MM.1S (cell line): ENCODE results near the gene MACROD2.

Experiments
- DNase-seq: peaks from one replicate; pipeline ENCODE4 v3.0.0-alpha.2; 2015
- H2AFZ ChIP-seq: fragments of 300-600 bp; sonication (generic); 2 replicates; pipeline ENCODE4 v1.6.0; 2016; ENCODE audit warnings: antibody characterized with exemption, low read length
- H3F3A ChIP-seq: fragments of 300-600 bp; sonication (generic); 2 replicates; pipeline ENCODE4 v1.6.1; 2016; ENCODE audit warnings: mild to moderate bottlenecking, antibody characterized with exemption, low read length, moderate library complexity, mixed read lengths; ENCODE audit not compliant: insufficient read depth
- H3K27ac ChIP-seq: fragments of 300-600 bp; sonication (generic); 2 replicates; pipeline ENCODE4 v1.5.1; 2016; ENCODE audit warnings: mild to moderate bottlenecking, low read length
- H3K27me3 ChIP-seq: fragments of 300-600 bp; sonication (generic); replicated peaks from 2 replicates; pipeline ENCODE4 v1.6.0; 2016; ENCODE audit warnings: low read length; ENCODE audit not compliant: insufficient read depth
- H3K36me3 ChIP-seq: fragments of 300-600 bp; sonication (generic); replicated peaks from 2 replicates; pipeline ENCODE4 v1.6.1; 2016; ENCODE audit warnings: mild to moderate bottlenecking, low read length, mixed read lengths; ENCODE audit not compliant: insufficient read depth
- H3K4me1 ChIP-seq: fragments of 300-600 bp; sonication (generic); 2 replicates; pipeline ENCODE4 v1.6.1; 2016; ENCODE audit warnings: low read length, mixed read lengths
- H3K4me2 ChIP-seq: fragments of 300-600 bp; sonication (generic); 2 replicates; pipeline ENCODE4 v1.6.0; 2016; ENCODE audit warnings: low read depth, low read length
- H3K4me3 ChIP-seq: fragments of 300-600 bp; sonication (generic); 2 replicates; pipeline ENCODE4 v1.5.1; 2016; ENCODE audit warnings: low read length, mixed read lengths
- H3K79me2 ChIP-seq: fragments of 300-600 bp; sonication (generic); 2 replicates; pipeline ENCODE4 v1.6.1; 2016; ENCODE audit warnings: mixed run types, low read length, mixed read lengths
- H3K9ac ChIP-seq: fragments of 300-600 bp; sonication (generic); 2 replicates; pipeline ENCODE4 v1.6.1; 2016; ENCODE audit warnings: low read length, mixed read lengths
- H3K9me2 ChIP-seq: fragments of 300-600 bp; sonication (generic); replicated peaks from 2 replicates; pipeline ENCODE4 v1.6.1; 2016; ENCODE audit warnings: mild to moderate bottlenecking, low read length, mixed read lengths; ENCODE audit not compliant: insufficient read depth
- H3K9me3 ChIP-seq: fragments of 300-600 bp; sonication (generic); replicated peaks from 2 replicates; pipeline ENCODE4 v1.6.1; 2016; ENCODE audit warnings: mild to moderate bottlenecking, low read length, mixed read lengths; ENCODE audit not compliant: insufficient read depth
- H4K20me1 ChIP-seq: fragments of 300-600 bp; sonication (generic); 2 replicates; pipeline ENCODE4 v1.6.1; 2016; ENCODE audit warnings: mild to moderate bottlenecking, low read length, moderate library complexity, mixed read lengths; ENCODE audit not compliant: insufficient read depth
- EZH2 ChIP-seq: fragments of 300-600 bp; sonication (generic); optimal IDR thresholded peaks from 2 replicates; pipeline ENCODE3; 2017; ENCODE audit warnings: low read depth, mild to moderate bottlenecking, antibody characterized with exemption, low read length, mixed read lengths
- EZH2phosphoT487 ChIP-seq: fragments of 300-600 bp; sonication (generic); IDR thresholded peaks from 2 replicates; pipeline ENCODE4 v1.6.1; 2018; ENCODE audit warnings: antibody characterized with exemption, low read length
- TF ChIP-seq, protein P1 (sequence below): fragments of 300-600 bp; sonication (generic); IDR thresholded peaks from 2 replicates; pipeline ENCODE4 v1.5.1; 2016; ENCODE audit warnings: antibody characterized with exemption, low read length, mixed read lengths

The MACROD2 gene

GRCh38 chr20:14148042-14148441 lies 152.7 kb downstream of the MACROD2 start:
- DNase-seq: no peak
- TF ChIP-seq EZH2 (no peak), EZH2phosphoT487 (no peak)
- TF ChIP-seq, protein P1, sequence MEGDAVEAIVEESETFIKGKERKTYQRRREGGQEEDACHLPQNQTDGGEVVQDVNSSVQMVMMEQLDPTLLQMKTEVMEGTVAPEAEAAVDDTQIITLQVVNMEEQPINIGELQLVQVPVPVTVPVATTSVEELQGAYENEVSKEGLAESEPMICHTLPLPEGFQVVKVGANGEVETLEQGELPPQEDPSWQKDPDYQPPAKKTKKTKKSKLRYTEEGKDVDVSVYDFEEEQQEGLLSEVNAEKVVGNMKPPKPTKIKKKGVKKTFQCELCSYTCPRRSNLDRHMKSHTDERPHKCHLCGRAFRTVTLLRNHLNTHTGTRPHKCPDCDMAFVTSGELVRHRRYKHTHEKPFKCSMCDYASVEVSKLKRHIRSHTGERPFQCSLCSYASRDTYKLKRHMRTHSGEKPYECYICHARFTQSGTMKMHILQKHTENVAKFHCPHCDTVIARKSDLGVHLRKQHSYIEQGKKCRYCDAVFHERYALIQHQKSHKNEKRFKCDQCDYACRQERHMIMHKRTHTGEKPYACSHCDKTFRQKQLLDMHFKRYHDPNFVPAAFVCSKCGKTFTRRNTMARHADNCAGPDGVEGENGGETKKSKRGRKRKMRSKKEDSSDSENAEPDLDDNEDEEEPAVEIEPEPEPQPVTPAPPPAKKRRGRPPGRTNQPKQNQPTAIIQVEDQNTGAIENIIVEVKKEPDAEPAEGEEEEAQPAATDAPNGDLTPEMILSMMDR: no peak
- H3K9ac ChIP-seq: no peak overlapping the region
- no peaks in the 10 kb centered on the region for H3K4me1 ChIP-seq
- no peaks in the 10 kb centered on the region for H3K9me2 ChIP-seq
- no peak overlapping the region for H3K4me2 ChIP-seq
- no peak overlapping the region for H2AFZ ChIP-seq
- no peaks in the 10 kb centered on the region for H3F3A ChIP-seq
- H3K79me2 ChIP-seq: no peaks in the 10 kb centered on the region
- H3K9me3 ChIP-seq: no peaks in the 10 kb centered on the region
- H3K27ac ChIP-seq: no peak overlapping the region
- no peaks in the 10 kb centered on the region for H3K27me3 ChIP-seq
- no peak overlapping the region for H3K4me3 ChIP-seq
- H3K36me3 ChIP-seq: no peaks in the 10 kb centered on the region
- H4K20me1 ChIP-seq: no peaks in the 10 kb centered on the region

DNA sequence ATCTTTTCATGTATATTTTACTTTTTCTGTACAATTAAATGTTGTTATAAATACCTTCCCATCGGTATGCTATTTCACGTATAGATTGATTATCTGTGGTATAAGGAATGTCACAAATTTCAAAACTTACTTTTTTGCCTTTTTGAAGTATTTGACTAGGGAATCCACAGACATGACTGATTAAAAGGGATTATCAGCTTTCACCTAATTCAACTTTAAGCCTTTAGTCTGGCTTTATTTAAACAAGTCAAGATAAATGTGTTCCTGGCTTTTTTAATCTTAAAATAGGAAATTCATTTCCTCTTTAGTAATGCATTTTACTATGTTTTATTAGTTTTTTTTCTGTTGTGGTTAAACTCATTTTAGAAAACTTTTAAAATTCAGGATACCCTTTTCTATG lies 160.0 kb downstream of the MACROD2 start:
- no peak overlapping the region for H3K4me3 ChIP-seq
- TF ChIP-seq, protein P1: no peak
- no peak overlapping the region for H3K4me2 ChIP-seq
- H3F3A ChIP-seq: no peaks in the 10 kb centered on the region
- no peak for DNase-seq
- H3K27me3 ChIP-seq: no peaks in the 10 kb centered on the region
- no peaks in the 10 kb centered on the region for H3K4me1 ChIP-seq
- no peaks in the 10 kb centered on the region for H4K20me1 ChIP-seq
- no peaks in the 10 kb centered on the region for H3K9me3 ChIP-seq
- H3K79me2 ChIP-seq: no peaks in the 10 kb centered on the region
- H2AFZ ChIP-seq: no peak overlapping the region
- no peaks in the 10 kb centered on the region for H3K36me3 ChIP-seq
- no peaks in the 10 kb centered on the region for H3K9me2 ChIP-seq
- no peak overlapping the region for H3K27ac ChIP-seq
- no peak overlapping the region for H3K9ac ChIP-seq

DNA sequence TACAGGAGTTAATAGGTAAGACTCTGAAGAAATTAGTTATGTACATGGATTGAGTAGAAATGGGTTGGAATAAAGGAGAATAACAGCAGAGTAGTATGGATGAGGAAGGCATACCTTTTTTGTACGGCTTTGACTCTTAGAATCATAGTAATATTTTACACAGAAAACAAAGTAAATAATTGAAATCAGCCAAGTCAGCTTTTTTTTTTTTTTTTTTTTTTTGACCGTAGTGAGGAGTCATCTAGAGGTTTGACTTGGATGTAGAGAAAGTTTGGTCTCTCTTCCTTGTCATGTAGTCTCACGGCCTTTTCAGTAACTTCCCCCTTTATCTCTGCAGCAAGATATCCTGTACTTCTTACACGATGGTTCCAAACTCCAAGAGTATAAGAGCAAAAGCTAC lies 183.2 kb downstream of the MACROD2 start:
- no peak overlapping the region for H3K27ac ChIP-seq
- no peaks in the 10 kb centered on the region for H3K36me3 ChIP-seq
- H2AFZ ChIP-seq: no peak overlapping the region
- H3F3A ChIP-seq: no peaks in the 10 kb centered on the region
- no peak for DNase-seq
- H3K4me1 ChIP-seq: no peaks in the 10 kb centered on the region
- no peaks in the 10 kb centered on the region for H3K27me3 ChIP-seq
- H3K79me2 ChIP-seq: no peaks in the 10 kb centered on the region
- no peak overlapping the region for H3K4me3 ChIP-seq
- TF ChIP-seq EZH2phosphoT487: no peak
- no peak for TF ChIP-seq EZH2
- TF ChIP-seq, protein P1: no peak
- no peak overlapping the region for H3K9ac ChIP-seq
- no peaks in the 10 kb centered on the region for H4K20me1 ChIP-seq
- no peaks in the 10 kb centered on the region for H3K9me3 ChIP-seq
- H3K9me2 ChIP-seq: no peaks in the 10 kb centered on the region
- no peak overlapping the region for H3K4me2 ChIP-seq
